Islet of Langerhans (tissue), 1 donor: ENCODE measurements around the gene PPFIA2.

ENCODE experiments used
- FAIRE-seq: peaks from one replicate; lab custom pipeline; 2011; peaks lifted over from hg19 to GRCh38; lab: Jason Lieb, UNC

Gene PPFIA2

GRCh38 chr12:81441629-81442028, 317.5 kb downstream of the PPFIA2 start:
- no peak for FAIRE-seq

- FAIRE-seq, result no peak
These were observed 319.1 kb downstream of the PPFIA2 start for GRCh38 chr12:81440001-81440400.

- FAIRE-seq, result no peak
These were observed 319.8 kb downstream of the PPFIA2 start for GRCh38 chr12:81439344-81439743.

- FAIRE-seq, result no peak
These were observed 342.1 kb downstream of the PPFIA2 start for GRCh38 chr12:81417056-81417455.

GRCh38 chr12:81416571-81416970, 342.6 kb downstream of the PPFIA2 start:
- FAIRE-seq, result no peak

- no peak for FAIRE-seq
These were observed 344.7 kb downstream of the PPFIA2 start for GRCh38 chr12:81414441-81414840.

GRCh38 chr12:81412940-81413339, 346.2 kb downstream of the PPFIA2 start:
- FAIRE-seq, result no peak

- FAIRE-seq, result no peak
These were observed 355.8 kb downstream of the PPFIA2 start for GRCh38 chr12:81403348-81403747.

GRCh38 chr12:81401241-81401640, 357.9 kb downstream of the PPFIA2 start:
- no peak for FAIRE-seq

- no peak for FAIRE-seq
These were observed 359.1 kb downstream of the PPFIA2 start for GRCh38 chr12:81400024-81400423.

GRCh38 chr12:81395431-81395830, 363.7 kb downstream of the PPFIA2 start:
- no peak for FAIRE-seq

- FAIRE-seq, result no peak
These were observed 369.5 kb downstream of the PPFIA2 start for GRCh38 chr12:81389550-81390099.

- FAIRE-seq, result no peak
These were observed 373.0 kb downstream of the PPFIA2 start for GRCh38 chr12:81386101-81386500.

GRCh38 chr12:81381951-81382350, 377.2 kb downstream of the PPFIA2 start:
- no peak for FAIRE-seq

GRCh38 chr12:81378601-81379285, 380.4 kb downstream of the PPFIA2 start:
- FAIRE-seq, result no peak

GRCh38 chr12:81377771-81378170, 381.4 kb downstream of the PPFIA2 start:
- no peak for FAIRE-seq

- FAIRE-seq, result no peak
These were observed 383.2 kb downstream of the PPFIA2 start for GRCh38 chr12:81375969-81376368.

- FAIRE-seq, result no peak
These were observed 388.7 kb downstream of the PPFIA2 start for GRCh38 chr12:81370456-81370855.

- no peak for FAIRE-seq
These were observed 390.0 kb downstream of the PPFIA2 start for GRCh38 chr12:81369175-81369574.

GRCh38 chr12:81365284-81365683, 393.9 kb downstream of the PPFIA2 start:
- FAIRE-seq, result no peak

- no peak for FAIRE-seq
These were observed 398.2 kb downstream of the PPFIA2 start for GRCh38 chr12:81360916-81361315.

- no peak for FAIRE-seq
These were observed 399.4 kb downstream of the PPFIA2 start for GRCh38 chr12:81359736-81360135.

- no peak for FAIRE-seq
These were observed 404.7 kb downstream of the PPFIA2 start for GRCh38 chr12:81354327-81354932.

- no peak for FAIRE-seq
These were observed 408.8 kb downstream of the PPFIA2 start for GRCh38 chr12:81350309-81350708.
